Prostate gland (tissue), 2 donors: ENCODE results near the gene GALNS. TPM values are rescaled to one million over a fixed set of nuclear protein-coding genes. Genes with fewer than 3 reads are reported as not detected.

ENCODE experiments used
- DNase-seq: peaks from one replicate; pipeline ENCODE4 v3.0.0-alpha.2; 2019; ENCODE audit warnings: low spot score
- H3K27ac ChIP-seq, 2 donors: fragments of 200-600 bp; sonication (generic); 2 replicates each; pipeline ENCODE4 v1.5.1; 2017 to 2019
- H3K27me3 ChIP-seq: fragments of 200-600 bp; sonication (generic); replicated peaks from 2 replicates; pipeline ENCODE4 v1.5.1; 2019; ENCODE audit not compliant: insufficient read depth
- H3K36me3 ChIP-seq, 2 donors: fragments of 200-600 bp; sonication (generic); 1 replicate in 1 of 2; 2 replicates in 1 of 2; pipeline versions ENCODE4 v1.5.1 to v1.8.1; 2017 to 2019
- H3K4me1 ChIP-seq: fragments of 200-600 bp; sonication (generic); replicated peaks from 2 replicates; pipeline ENCODE4 v1.5.1; 2019
- H3K4me3 ChIP-seq, 2 donors: fragments of 200-600 bp; sonication (generic); 2 replicates each; pipeline ENCODE4 v1.5.1; 2017 to 2019
- H3K9me3 ChIP-seq: fragments of 200-600 bp; sonication (generic); 2 replicates; pipeline ENCODE4 v1.5.1; 2017
- POLR2A ChIP-seq: fragments of 450-650 bp; IDR thresholded peaks from one replicate; pipeline ENCODE4 v1.6.1; 2016; ENCODE audit warnings: antibody characterized with exemption, mild to moderate bottlenecking
- POLR2AphosphoS5 ChIP-seq: sonication (generic); formaldehyde crosslinking; IDR thresholded peaks from one replicate; pipeline ENCODE4 v1.6.1; 2017; ENCODE audit warnings: antibody characterized with exemption
- WGBS: methylation state at CpG from one replicate; pipeline ENCODE4 v1.1.5; 2018; 5-methylcytosine and 5-hydroxymethylcytosine counted together
- intact Hi-C: fragments of 100-400 bp; cut with DNase I; formaldehyde crosslinking; loops from one replicate; pipeline ENCODE4 v1.14.2; 2022
- total RNA-seq, 2 donors: library from RNA; depleted of rRNA; stranded (reverse); fragments of >200 nt; gene quantifications; one replicate each; pipeline ENCODE4 v1.1.0, GENCODE V29; 2016
- TF ChIP-seq, protein P1 (sequence below), 4 experiments: fragments of 200-600 bp in 2 of 4; fragments of 450-650 bp in 2 of 4; sonication (generic) in 2 of 4; IDR thresholded peaks; 1 replicate in 3 of 4; 2 replicates in 1 of 4; pipeline ENCODE4 v1.5.1; 2016 to 2019; ENCODE audit warnings: antibody characterized with exemption in 4 of 4, mild to moderate bottlenecking in 2 of 4, moderate library complexity in 2 of 4

GALNS gene
- total RNA-seq, 2 donors from 2014 or later, result 20.4 to 75.1 TPM

DNA sequence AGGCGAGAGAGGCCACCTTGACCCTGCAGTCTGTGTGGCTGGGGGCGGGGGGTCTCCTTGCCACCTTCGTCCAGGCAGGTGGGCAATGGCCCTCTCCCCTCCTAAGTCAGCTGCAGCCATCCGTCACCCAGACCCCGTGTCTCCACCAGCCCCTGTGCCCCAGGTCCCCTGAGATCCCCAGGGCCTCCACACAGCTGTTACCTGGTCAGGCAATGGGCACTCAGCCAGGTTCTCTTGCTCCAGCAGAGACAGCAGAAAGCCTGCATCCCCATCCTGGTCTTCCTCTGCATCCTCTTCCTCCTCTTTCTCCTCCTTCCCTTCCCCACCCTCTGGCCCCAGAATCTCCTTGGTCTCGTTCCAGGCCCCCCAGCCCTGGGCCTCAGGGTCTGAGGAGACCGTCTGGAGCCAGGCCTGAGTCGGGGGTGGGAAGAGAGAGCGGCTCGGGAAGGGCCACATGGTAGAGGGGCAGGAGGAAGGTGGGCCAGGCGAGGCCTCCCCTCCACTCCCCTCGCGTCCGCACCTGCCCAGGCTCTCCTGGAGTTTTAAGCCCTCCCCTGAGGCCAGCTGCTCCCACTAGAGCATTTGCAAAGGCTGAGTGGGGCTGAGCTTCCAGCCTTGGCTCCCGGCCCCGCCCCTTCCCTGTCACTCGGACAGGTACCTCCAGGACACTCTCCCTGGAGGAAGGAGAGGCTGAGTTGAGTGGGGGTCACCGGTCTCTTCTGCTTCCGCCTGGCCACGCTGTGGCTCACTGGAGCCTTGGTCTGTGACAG, 9.6 kb upstream of the GALNS start, which contains the start of gene PABPN1L:
Gene PABPN1L, minus strand, starts transcription at position 510 of the 770 bp plus-strand sequence. Its CDS starts 54 bp downstream, at position 456.
- intact Hi-C loops, result no loop called here
- Histone ChIP-seq H3K27ac (no peak within 1 kb of the TSS), H3K36me3 (peaks cover 0 to 10% of the 10 kb centered on the region in 2 donors), H3K4me1 (no peaks in the 10 kb centered on the region), H3K27me3 (no peaks in the 10 kb centered on the region), H3K4me3 (no peak within 1 kb of the TSS), H3K9me3 (no peaks in the 10 kb centered on the region)
- WGBS, result 68% methylated on average over 19 of the region's 20 CpGs
- no peak for DNase-seq
- TF ChIP-seq POLR2AphosphoS5 (no peak), POLR2A (no peak)
- TF ChIP-seq, protein P1, sequence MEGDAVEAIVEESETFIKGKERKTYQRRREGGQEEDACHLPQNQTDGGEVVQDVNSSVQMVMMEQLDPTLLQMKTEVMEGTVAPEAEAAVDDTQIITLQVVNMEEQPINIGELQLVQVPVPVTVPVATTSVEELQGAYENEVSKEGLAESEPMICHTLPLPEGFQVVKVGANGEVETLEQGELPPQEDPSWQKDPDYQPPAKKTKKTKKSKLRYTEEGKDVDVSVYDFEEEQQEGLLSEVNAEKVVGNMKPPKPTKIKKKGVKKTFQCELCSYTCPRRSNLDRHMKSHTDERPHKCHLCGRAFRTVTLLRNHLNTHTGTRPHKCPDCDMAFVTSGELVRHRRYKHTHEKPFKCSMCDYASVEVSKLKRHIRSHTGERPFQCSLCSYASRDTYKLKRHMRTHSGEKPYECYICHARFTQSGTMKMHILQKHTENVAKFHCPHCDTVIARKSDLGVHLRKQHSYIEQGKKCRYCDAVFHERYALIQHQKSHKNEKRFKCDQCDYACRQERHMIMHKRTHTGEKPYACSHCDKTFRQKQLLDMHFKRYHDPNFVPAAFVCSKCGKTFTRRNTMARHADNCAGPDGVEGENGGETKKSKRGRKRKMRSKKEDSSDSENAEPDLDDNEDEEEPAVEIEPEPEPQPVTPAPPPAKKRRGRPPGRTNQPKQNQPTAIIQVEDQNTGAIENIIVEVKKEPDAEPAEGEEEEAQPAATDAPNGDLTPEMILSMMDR (IDR thresholded peaks at IDR 0.05), result no peak

DNA sequence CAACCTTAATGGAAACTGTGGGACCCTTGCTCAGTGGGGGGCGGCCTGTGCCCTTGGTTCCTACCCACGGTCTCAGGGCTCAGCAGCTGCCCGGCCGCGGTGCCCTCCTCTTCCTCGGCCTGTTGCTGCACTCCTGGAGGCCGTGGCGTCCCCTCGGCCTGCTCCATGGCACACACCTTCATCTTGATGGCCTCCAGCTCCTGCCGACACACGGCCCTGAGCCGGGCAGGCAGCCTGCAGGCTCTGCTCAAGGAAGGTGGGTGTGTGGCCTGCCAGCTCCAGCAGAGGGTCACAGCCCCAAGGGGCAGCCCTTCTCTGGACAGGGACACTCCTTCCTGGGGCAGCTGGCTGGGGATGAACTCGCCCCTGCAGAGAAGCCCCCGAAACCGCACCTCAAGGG, 9.0 kb upstream of the GALNS start:
- Histone ChIP-seq H3K9me3 (no peaks in the 10 kb centered on the region), H3K4me3 (no peak overlapping the region), H3K27ac (no peak overlapping the region), H3K27me3 (no peaks in the 10 kb centered on the region), H3K36me3 (peaks cover 0 to 13% of the 10 kb centered on the region in 2 donors), H3K4me1 (no peaks in the 10 kb centered on the region)
- intact Hi-C loops, result no loop called here
- TF ChIP-seq POLR2AphosphoS5, result no peak
- TF ChIP-seq, protein P1 (IDR thresholded peaks at IDR 0.05), result no peak
- no peak for TF ChIP-seq POLR2A
- DNase-seq, result no peak
- 86% methylated on average over 14 of the region's 15 CpGs for WGBS

DNA sequence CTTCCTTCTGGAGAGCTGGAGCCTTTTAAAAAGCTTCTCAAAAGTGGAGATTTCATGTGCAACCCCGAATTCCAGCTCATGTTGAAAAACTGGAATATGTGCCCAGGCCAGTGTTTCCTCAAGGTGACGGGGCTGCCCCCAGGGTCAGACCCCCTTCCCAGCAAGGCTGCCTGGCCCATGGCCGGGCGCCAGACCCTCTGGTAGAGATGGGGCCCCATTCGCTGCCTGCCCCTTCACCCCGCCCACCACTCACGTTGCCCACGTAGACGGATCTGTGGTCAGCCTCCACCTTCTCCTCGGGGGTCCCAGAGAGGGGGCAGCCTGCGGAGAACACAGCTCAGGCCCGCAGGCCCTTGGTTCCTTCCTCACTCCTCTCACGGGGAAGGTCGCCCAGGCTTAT, 8.6 kb upstream of the GALNS start:
- no peak for TF ChIP-seq POLR2AphosphoS5
- TF ChIP-seq, protein P1 (IDR thresholded peaks at IDR 0.05), result no peak
- TF ChIP-seq POLR2A, result no peak
- Histone ChIP-seq H3K27me3 (no peaks in the 10 kb centered on the region), H3K4me3 (no peak overlapping the region), H3K4me1 (no peaks in the 10 kb centered on the region), H3K36me3 (peaks cover 0 to 17% of the 10 kb centered on the region in 2 donors), H3K27ac (no peak overlapping the region), H3K9me3 (no peaks in the 10 kb centered on the region)
- intact Hi-C loops, result no loop called here
- 85% methylated on average over 13 of the region's 14 CpGs for WGBS
- no peak for DNase-seq

DNA sequence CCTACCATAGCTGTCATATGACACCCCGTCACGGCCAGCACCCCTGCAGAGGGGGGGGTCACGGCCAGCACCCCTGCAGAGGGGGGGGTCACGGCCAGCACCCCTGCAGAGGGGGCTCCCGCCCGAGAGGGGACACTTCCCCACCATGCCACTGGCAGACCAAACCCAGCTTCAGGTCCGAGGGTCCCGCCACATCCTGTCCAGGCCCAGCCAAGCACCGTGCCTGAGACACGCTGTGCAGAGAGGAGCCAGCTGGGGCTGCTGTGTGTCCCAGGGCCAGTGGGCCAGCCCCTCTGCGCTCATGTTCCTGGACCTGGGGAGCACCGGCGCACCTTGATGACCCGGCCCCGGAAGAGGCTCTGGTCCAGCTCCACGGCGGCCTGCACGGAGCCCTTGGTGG, 7.8 kb upstream of the GALNS start:
- no peaks in the 10 kb centered on the region for H3K9me3 ChIP-seq
- no peaks in the 10 kb centered on the region for H3K4me1 ChIP-seq
- no peak for DNase-seq
- H3K27ac ChIP-seq, result no peak overlapping the region
- no peaks in the 10 kb centered on the region for H3K27me3 ChIP-seq
- H3K4me3 ChIP-seq, result no peak overlapping the region
- WGBS, result 73% methylated on average over 11 of the region's 18 CpGs
- no peak for TF ChIP-seq POLR2A
- TF ChIP-seq, protein P1 (IDR thresholded peaks at IDR 0.05), result no peak
- no peak for TF ChIP-seq POLR2AphosphoS5
- H3K36me3 ChIP-seq, result peaks cover 0 to 23% of the 10 kb centered on the region in 2 donors
- intact Hi-C loops, result no loop called here

DNA sequence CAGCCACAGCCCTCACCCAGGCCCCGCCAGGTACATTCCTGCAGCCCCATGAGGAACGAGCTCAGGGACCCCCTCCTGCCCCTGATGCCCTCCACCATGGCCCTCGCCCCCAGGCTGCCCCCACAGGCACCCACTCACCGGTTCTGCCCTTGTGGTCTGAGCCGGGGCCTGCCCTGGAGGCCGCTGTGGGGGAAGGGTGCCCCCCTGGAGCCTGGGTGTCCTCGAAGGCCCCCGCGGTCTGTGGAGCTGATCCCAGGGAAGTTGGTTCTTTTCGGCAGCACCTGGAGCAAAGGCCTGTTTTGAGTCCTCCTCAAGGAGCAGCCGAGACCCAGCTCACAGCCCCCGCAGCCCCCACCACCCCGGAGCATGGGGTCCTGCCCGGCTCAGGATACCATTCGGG, 7.4 kb upstream of the GALNS start:
- Histone ChIP-seq H3K9me3 (no peaks in the 10 kb centered on the region), H3K36me3 (peaks cover 0 to 23% of the 10 kb centered on the region in 2 donors), H3K4me1 (no peaks in the 10 kb centered on the region), H3K27ac (no peak overlapping the region), H3K4me3 (no peak overlapping the region), H3K27me3 (no peaks in the 10 kb centered on the region)
- no peak for DNase-seq
- intact Hi-C loops, result no loop called here
- TF ChIP-seq, protein P1 (IDR thresholded peaks at IDR 0.05), result no peak
- TF ChIP-seq POLR2A, result no peak
- no peak for TF ChIP-seq POLR2AphosphoS5
- 83% methylated on average over 14 of the region's 15 CpGs for WGBS
